HT1080 (cell line): ENCODE data around the gene CAMTA1. TPM values are rescaled to one million over a fixed set of nuclear protein-coding genes. Genes with fewer than 3 reads are reported as not detected.
"Not testable (repeated sequence)": the region's sequence is repeated elsewhere in the genome, so short reads cannot be mapped to it uniquely, and the experiment has no call there.

ENCODE experiments used
- DNase-seq: peaks from one replicate; pipeline ENCODE4 v3.0.0-alpha.2; 2015; ENCODE audit warnings: low read depth
- total RNA-seq: library from RNA; depleted of rRNA; stranded (reverse); fragments of >200 nt; shearing (Covaris generic); gene quantifications from 2 replicates; pipeline ENCODE4 v1.2.3, GENCODE V29; 2014

The CAMTA1 gene
- total RNA-seq, 1 experiment from 2014 or later = 59.2 TPM

GRCh38 chr1:7145947-7146346 is 360.7 kb downstream of the CAMTA1 start:
- no peak for DNase-seq

- DNase-seq = no peak
Observed at GRCh38 chr1:7146710-7147109, 361.5 kb downstream of the CAMTA1 start.

GRCh38 chr1:7147581-7148282 is 362.5 kb downstream of the CAMTA1 start:
- not testable (repeated sequence) for DNase-seq

GRCh38 chr1:7149080-7149838 is 364.0 kb downstream of the CAMTA1 start:
- no peak for DNase-seq

- DNase-seq = no peak
Observed at GRCh38 chr1:7150724-7151280, 365.5 kb downstream of the CAMTA1 start.

GRCh38 chr1:7151978-7152377 is 366.7 kb downstream of the CAMTA1 start:
- no peak for DNase-seq

GRCh38 chr1:7152655-7153054 is 367.4 kb downstream of the CAMTA1 start:
- no peak for DNase-seq

GRCh38 chr1:7153464-7153863 is 368.2 kb downstream of the CAMTA1 start:
- peak; percentile 12 for DNase-seq

- no peak for DNase-seq
Observed at GRCh38 chr1:7159116-7159781, 374.0 kb downstream of the CAMTA1 start.

GRCh38 chr1:7168554-7168953 is 383.3 kb downstream of the CAMTA1 start:
- not testable (repeated sequence) for DNase-seq

GRCh38 chr1:7171168-7171567 is 385.9 kb downstream of the CAMTA1 start:
- no peak for DNase-seq

- no peak for DNase-seq
Observed at GRCh38 chr1:7171574-7171973, 386.3 kb downstream of the CAMTA1 start.

GRCh38 chr1:7172804-7173203 is 387.6 kb downstream of the CAMTA1 start:
- DNase-seq = no peak

- no peak for DNase-seq
Observed at GRCh38 chr1:7174561-7174960, 389.3 kb downstream of the CAMTA1 start.

- no peak for DNase-seq
Observed at GRCh38 chr1:7174980-7175906, 390.0 kb downstream of the CAMTA1 start.

- DNase-seq = no peak
Observed at GRCh38 chr1:7177021-7177420, 391.8 kb downstream of the CAMTA1 start.

- no peak for DNase-seq
Observed at GRCh38 chr1:7177438-7178146, 392.3 kb downstream of the CAMTA1 start.

- no peak for DNase-seq
Observed at GRCh38 chr1:7178336-7178735, 393.1 kb downstream of the CAMTA1 start.

- no peak for DNase-seq
Observed at GRCh38 chr1:7178741-7179140, 393.5 kb downstream of the CAMTA1 start.

GRCh38 chr1:7185721-7186120 is 400.5 kb downstream of the CAMTA1 start:
- no peak for DNase-seq
